ENCODE results near the gene DDIT4. TPM values are rescaled to one million over a fixed set of nuclear protein-coding genes. Genes with fewer than 3 reads are reported as not detected.

DDIT4 gene
- total RNA-seq, 1 experiment from 2014 or later: 157 TPM

- no peaks in the 10 kb centered on the region for H3K9me3 ChIP-seq (ENCODE audit: control insufficient read depth, insufficient read depth, low read depth, low read length)
- ChIA-PET CTCF (no interaction called here), POLR2A (interaction anchor here (0.7 kb wide), 1 partner anchor 9 kb away, joined by 4 read pairs; no protein-coding TSS in a partner anchor)
- TF ChIP-seq POLR2AphosphoS5 (IDR thresholded peaks at IDR 0.05; ENCODE audit: low read depth, low read length) (no peak), REST (IDR thresholded peaks at IDR 0.05; ENCODE audit: insufficient read depth in 1 of 2, low read depth in 2 of 2, low read length in 1 of 2) (no peak), TCF7L2 (IDR thresholded peaks at IDR 0.05; ENCODE audit: low read depth, low read length) (no peak)
- TF ChIP-seq, protein P1, sequence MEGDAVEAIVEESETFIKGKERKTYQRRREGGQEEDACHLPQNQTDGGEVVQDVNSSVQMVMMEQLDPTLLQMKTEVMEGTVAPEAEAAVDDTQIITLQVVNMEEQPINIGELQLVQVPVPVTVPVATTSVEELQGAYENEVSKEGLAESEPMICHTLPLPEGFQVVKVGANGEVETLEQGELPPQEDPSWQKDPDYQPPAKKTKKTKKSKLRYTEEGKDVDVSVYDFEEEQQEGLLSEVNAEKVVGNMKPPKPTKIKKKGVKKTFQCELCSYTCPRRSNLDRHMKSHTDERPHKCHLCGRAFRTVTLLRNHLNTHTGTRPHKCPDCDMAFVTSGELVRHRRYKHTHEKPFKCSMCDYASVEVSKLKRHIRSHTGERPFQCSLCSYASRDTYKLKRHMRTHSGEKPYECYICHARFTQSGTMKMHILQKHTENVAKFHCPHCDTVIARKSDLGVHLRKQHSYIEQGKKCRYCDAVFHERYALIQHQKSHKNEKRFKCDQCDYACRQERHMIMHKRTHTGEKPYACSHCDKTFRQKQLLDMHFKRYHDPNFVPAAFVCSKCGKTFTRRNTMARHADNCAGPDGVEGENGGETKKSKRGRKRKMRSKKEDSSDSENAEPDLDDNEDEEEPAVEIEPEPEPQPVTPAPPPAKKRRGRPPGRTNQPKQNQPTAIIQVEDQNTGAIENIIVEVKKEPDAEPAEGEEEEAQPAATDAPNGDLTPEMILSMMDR (IDR thresholded peaks at IDR 0.05): no peak
- no peak for DNase-seq (ENCODE audit: low read depth, low spot score)
- H3K36me3 ChIP-seq (ENCODE audit: control insufficient read depth, insufficient read depth, low read length): no peaks in the 10 kb centered on the region
- intact Hi-C loops (cut with micrococcal nuclease; ENCODE audit: unreplicated experiment) (no loop called here), in situ Hi-C loops (cut with HindIII; ENCODE audit: low pct_unique_long_range_greater_than_20kb, low sequenced_read_pairs) (no loop called here)
- H3K4me1 ChIP-seq (ENCODE audit: control insufficient read depth, insufficient read depth, low read length): peaks cover 41% of the 10 kb centered on the region
- no peak overlapping the region for H3K4me3 ChIP-seq (ENCODE audit: low read depth in 2 of 2, low read length in 2 of 2)
- peak overlapping the region; percentile 45; the same call in 1 of the 2 replicates for H3K27ac ChIP-seq (ENCODE audit: low read length)
- H3K27me3 ChIP-seq (ENCODE audit: control insufficient read depth, insufficient read depth, low read length): no peaks in the 10 kb centered on the region
- ATAC-seq: peak; percentile 50
- no TSS peak for BruUV-seq (replicated peaks)
Observed at GRCh38 chr10:72250666-72251065, 23.1 kb upstream of the DDIT4 start.

DNA sequence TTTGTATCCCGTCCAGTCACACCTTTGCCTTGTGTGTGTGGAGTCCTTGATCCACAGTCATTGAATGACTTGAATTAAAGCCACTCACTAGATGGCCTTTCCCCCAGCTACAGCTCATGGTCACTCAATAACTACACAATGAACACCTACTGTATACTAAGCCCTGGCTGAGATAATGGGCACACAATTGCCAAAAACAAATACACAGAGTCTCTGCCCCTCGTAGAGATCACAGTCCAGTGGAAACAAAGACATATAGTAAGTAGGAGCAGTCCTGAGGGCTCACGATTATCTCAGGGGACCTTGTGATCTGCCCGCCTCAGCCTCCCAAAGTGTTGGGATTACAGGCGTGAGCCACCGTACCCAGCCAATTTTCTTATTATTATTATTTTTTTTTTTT lies 22.1 kb upstream of the DDIT4 start:
- peaks cover 40% of the 10 kb centered on the region for H3K4me1 ChIP-seq (ENCODE audit: control insufficient read depth, insufficient read depth, low read length)
- no peak overlapping the region for H3K4me3 ChIP-seq (ENCODE audit: low read depth in 2 of 2, low read length in 2 of 2)
- TF ChIP-seq, protein P1 (IDR thresholded peaks at IDR 0.05): no peak
- TF ChIP-seq SIN3A (IDR thresholded peaks at IDR 0.05; ENCODE audit: borderline replicate concordance, insufficient read depth, low read depth, low read length): no peak
- in situ Hi-C loops (cut with HindIII; ENCODE audit: low pct_unique_long_range_greater_than_20kb, low sequenced_read_pairs) (no loop called here), intact Hi-C loops (cut with micrococcal nuclease; ENCODE audit: unreplicated experiment) (no loop called here)
- BruUV-seq (replicated peaks): no TSS peak
- ATAC-seq (no peak), DNase-seq (ENCODE audit: low read depth, low spot score) (no peak)
- ChIA-PET POLR2A (interaction anchor here (0.5 kb wide), 1 partner anchor 244 kb away, joined by 3 read pairs; no protein-coding TSS in a partner anchor), CTCF (no interaction called here)
- no peaks in the 10 kb centered on the region for H3K9me3 ChIP-seq (ENCODE audit: control insufficient read depth, insufficient read depth, low read depth, low read length)
- no peaks in the 10 kb centered on the region for H3K27me3 ChIP-seq (ENCODE audit: control insufficient read depth, insufficient read depth, low read length)
- peak overlapping the region; percentile 1; the same call in 1 of the 2 replicates for H3K27ac ChIP-seq (ENCODE audit: low read length)
- H3K36me3 ChIP-seq (ENCODE audit: control insufficient read depth, insufficient read depth, low read length): no peaks in the 10 kb centered on the region
